Astrocyte of the cerebellum (primary cell): ENCODE data around the gene ALG5.

Experiments
- DNase-seq: peaks from one replicate; pipeline ENCODE4 v3.0.0-alpha.2; 2011; ENCODE audit warnings: low read depth
- H3K4me3 ChIP-seq: 2 replicates; pipeline ENCODE4 v1.5.1; 2011; ENCODE audit warnings: mild to moderate bottlenecking, low read depth, low read length, moderate library complexity
- in situ Hi-C: cut with HindIII; loops from 2 replicates; pipeline ENCODE4 v1.10.0; 2017; ENCODE audit warnings: low sequenced_read_pairs
- TF ChIP-seq, protein P1 (sequence below): IDR thresholded peaks from 2 replicates; pipeline ENCODE4 v1.5.1; 2012; ENCODE audit warnings: low read length, low read depth, moderate library complexity, mild to moderate bottlenecking; ENCODE audit errors: missing control alignments

The ALG5 gene, protein sequence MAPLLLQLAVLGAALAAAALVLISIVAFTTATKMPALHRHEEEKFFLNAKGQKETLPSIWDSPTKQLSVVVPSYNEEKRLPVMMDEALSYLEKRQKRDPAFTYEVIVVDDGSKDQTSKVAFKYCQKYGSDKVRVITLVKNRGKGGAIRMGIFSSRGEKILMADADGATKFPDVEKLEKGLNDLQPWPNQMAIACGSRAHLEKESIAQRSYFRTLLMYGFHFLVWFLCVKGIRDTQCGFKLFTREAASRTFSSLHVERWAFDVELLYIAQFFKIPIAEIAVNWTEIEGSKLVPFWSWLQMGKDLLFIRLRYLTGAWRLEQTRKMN

DNA sequence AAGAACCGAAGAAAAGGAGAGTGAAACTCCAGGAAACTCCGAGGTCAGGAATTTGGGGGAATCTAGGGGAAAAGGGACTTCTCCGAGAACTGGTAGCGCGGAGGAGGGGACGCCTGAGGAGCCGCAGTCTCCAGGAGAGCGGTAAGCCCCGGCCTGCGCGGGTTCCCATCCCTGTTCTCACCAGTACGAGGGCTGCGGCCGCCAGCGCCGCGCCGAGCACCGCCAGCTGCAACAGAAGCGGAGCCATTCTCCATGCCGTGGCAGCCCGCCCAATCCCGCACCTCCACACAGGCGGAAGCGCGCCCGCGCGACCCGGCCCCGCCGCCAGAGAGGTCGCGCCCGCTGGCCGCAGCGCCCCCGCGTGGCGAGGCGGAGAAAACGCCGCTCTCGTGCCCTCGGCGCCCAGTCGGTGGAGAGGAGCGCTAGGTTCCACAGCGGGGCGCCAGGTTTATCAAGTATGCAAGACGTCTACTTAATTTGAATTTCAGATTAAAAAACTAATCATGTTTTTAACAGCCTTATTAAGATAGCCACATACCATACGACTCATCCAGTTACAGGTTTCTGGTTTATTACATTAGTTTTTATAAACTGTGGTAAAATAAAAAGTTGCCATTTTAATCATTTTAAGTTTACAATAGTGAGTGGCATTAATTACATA lies at the start of gene ALG5:
ALG5 (minus strand) TSS at position 287 of the 661 bp plus-strand sequence; CDS start at position 247, 40 bp downstream.
- TF ChIP-seq, protein P1, sequence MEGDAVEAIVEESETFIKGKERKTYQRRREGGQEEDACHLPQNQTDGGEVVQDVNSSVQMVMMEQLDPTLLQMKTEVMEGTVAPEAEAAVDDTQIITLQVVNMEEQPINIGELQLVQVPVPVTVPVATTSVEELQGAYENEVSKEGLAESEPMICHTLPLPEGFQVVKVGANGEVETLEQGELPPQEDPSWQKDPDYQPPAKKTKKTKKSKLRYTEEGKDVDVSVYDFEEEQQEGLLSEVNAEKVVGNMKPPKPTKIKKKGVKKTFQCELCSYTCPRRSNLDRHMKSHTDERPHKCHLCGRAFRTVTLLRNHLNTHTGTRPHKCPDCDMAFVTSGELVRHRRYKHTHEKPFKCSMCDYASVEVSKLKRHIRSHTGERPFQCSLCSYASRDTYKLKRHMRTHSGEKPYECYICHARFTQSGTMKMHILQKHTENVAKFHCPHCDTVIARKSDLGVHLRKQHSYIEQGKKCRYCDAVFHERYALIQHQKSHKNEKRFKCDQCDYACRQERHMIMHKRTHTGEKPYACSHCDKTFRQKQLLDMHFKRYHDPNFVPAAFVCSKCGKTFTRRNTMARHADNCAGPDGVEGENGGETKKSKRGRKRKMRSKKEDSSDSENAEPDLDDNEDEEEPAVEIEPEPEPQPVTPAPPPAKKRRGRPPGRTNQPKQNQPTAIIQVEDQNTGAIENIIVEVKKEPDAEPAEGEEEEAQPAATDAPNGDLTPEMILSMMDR, result peak; percentile 63
- DNase-seq, result peak; percentile 72
- in situ Hi-C loops, result no loop called here
- peak within 1 kb of the TSS; percentile 95 for H3K4me3 ChIP-seq

DNA sequence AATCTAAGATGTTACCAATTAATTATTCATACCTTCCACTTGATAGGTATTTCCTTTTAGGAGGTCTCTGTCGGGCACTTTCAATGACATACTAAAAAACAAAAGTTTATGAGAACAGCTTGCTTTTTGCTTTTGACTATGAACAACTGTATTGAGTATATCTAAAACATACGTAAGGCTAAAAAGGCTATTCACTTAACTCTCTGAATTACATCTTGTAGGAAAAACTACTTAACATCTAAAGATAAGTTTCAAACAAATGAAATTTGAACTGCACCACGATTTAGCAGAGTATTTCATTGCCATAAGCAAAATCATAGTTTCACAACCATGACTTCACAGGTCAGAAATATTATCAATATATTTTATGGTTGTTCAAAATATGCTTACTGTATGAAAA lies 48.7 kb upstream of the ALG5 start:
- in situ Hi-C loops, result loop anchor here (5.0 kb wide), 1 partner anchor 36 kb away; no protein-coding TSS in a partner anchor
- H3K4me3 ChIP-seq, result no peak overlapping the region

DNA sequence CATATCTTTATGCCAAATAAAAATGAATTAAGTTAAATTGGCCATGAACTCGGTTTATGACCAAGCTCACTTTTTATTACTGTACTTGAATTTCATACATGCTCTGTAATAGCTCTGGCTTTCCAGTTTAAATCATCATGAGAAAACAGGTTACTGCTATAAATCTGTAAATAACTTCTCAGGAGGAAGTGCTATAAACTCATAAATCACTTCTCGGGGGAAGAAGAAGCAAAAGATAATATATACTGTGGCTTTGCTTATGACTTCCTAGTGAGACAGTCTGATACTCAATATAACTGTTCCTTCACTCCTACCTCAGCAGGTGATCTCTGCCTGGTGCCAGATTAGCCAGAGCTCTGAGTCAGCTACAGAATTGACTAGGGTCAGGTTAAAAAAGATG lies 47.9 kb upstream of the ALG5 start:
- DNase-seq, result no peak
- in situ Hi-C loops, result loop anchor here (5.0 kb wide), 1 partner anchor 35 kb away; no protein-coding TSS in a partner anchor
- H3K4me3 ChIP-seq, result no peak overlapping the region
- TF ChIP-seq, protein P1, result no peak

More for the DNA sequence above, 48.7 kb upstream of the ALG5 start:
- no peak for DNase-seq
- TF ChIP-seq, protein P1, result no peak

DNA sequence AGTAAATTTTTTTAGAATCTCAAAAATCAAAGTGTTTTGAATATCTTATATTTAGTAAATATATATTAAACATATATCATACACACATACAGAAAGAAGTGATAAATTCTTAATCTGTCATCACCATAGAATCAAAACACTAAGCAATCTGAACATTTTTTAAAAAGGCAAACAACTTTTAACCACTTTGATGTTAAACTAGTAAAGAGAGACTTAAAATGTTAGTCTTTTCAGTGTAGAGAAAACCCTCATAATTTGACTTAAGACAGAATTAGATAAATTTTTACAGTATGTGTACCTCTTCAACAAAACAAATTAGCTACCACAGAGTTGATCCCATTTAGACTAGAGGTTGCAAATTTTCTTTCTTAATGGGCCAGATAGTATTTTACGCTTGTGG lies 46.9 kb upstream of the ALG5 start:
- no peak for DNase-seq
- H3K4me3 ChIP-seq, result no peak overlapping the region
- TF ChIP-seq, protein P1, result no peak
- in situ Hi-C loops, result loop anchor here (5.0 kb wide), 1 partner anchor 34 kb away; no protein-coding TSS in a partner anchor

DNA sequence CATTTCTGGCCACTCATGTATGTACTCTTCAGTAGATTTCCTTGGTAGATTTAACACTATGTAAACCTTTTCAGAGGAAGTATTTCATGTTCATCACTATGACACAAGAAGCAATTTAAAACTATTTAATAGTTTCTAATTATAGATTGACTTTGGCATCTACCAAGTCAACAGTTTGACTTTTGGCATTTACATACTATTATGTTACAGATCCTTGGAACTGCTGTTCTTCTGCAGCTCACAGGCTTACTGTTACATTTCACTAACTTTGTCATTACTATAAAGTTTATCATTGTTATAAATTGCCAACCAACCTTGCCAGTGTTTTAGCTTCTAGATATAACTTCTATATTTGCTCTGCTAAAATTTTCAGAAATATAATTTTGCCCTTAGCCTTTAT lies 41.6 kb upstream of the ALG5 start:
- no peak for DNase-seq
- TF ChIP-seq, protein P1, result no peak
- in situ Hi-C loops, result loop anchor here (5.0 kb wide), 1 partner anchor 73 kb away; no protein-coding TSS in a partner anchor
- no peak overlapping the region for H3K4me3 ChIP-seq

DNA sequence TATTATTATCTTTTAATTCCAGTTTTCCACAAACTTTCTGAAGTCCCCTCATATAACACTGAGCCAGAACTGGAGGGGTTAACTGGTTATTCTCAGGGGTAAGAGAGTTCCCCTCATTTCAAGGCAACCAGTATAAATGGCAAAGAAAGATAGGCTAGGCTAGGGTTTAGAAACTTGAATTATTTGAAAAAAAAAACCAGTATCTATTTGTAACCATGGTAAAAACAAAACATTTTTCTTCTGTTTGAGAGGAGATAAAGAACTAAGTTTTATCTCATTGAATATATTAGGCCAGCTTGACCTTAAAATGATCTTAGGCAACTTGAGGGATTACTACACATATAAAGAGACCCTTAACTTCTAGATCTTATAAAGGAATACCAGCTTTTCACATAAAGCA lies 40.8 kb upstream of the ALG5 start:
- TF ChIP-seq, protein P1, result no peak
- in situ Hi-C loops, result loop anchor here (5.0 kb wide), 1 partner anchor 73 kb away; no protein-coding TSS in a partner anchor

More for the DNA sequence above, 40.8 kb upstream of the ALG5 start:
- DNase-seq, result no peak
- H3K4me3 ChIP-seq, result no peak overlapping the region
